Left ventricle myocardium inferior (tissue), 1 donor: ENCODE data around the gene FAAP20. TPM values are rescaled to one million over a fixed set of nuclear protein-coding genes. Genes with fewer than 3 reads are reported as not detected.

Source experiments
- DNase-seq: peaks from one replicate; pipeline ENCODE4 v3.0.0-alpha.2; 2020
- H3K27ac ChIP-seq: fragments of 200-600 bp; replicated peaks from 2 replicates; pipeline ENCODE4 v1.8.0; 2021
- H3K27me3 ChIP-seq: fragments of 200-600 bp; 2 replicates; pipeline ENCODE4 v1.8.0; 2021; ENCODE audit warnings: low read depth
- H3K36me3 ChIP-seq: fragments of 200-600 bp; 2 replicates; pipeline ENCODE4 v1.8.0; 2021
- H3K4me1 ChIP-seq: fragments of 200-600 bp; 2 replicates; pipeline ENCODE4 v1.8.0; 2021
- H3K4me3 ChIP-seq: fragments of 200-600 bp; 2 replicates; pipeline ENCODE4 v1.8.0; 2021; ENCODE audit warnings: mild to moderate bottlenecking, moderate library complexity
- H3K9me3 ChIP-seq: fragments of 200-600 bp; replicated peaks from 2 replicates; pipeline ENCODE4 v1.8.0; 2021
- intact Hi-C: fragments of 100-400 bp; cut with micrococcal nuclease; formaldehyde crosslinking; loops from one replicate; pipeline ENCODE4 v1.11.0; 2022
- total RNA-seq: library from RNA; stranded (reverse); fragmentation: NEBNext Ultra II Directional; extraction: Animal tissue kit (Norgen Biotek cat#: 25700); gene quantifications from one replicate; pipeline ENCODE4 v1.2.1, GENCODE V29; 2021
- TF ChIP-seq, protein P1 (sequence below): fragments of 200-600 bp; IDR thresholded peaks from 2 replicates; pipeline ENCODE4 v1.8.0; 2021; ENCODE audit warnings: antibody characterized with exemption, mild to moderate bottlenecking, borderline replicate concordance
- donor health status: DM: no; HTN: yes; CAD: no; lungs with severe emphysema.

The FAAP20 gene
- total RNA-seq, 1 donor from 2014 or later = 37.0 TPM

- no peaks in the 10 kb centered on the region for H3K27me3 ChIP-seq
- peaks cover 28% of the 10 kb centered on the region for H3K4me1 ChIP-seq
- peaks cover 9% of the 10 kb centered on the region for H3K36me3 ChIP-seq
- H3K27ac ChIP-seq = no peak overlapping the region
- no peaks in the 10 kb centered on the region for H3K9me3 ChIP-seq
- DNase-seq = no peak
- TF ChIP-seq, protein P1, sequence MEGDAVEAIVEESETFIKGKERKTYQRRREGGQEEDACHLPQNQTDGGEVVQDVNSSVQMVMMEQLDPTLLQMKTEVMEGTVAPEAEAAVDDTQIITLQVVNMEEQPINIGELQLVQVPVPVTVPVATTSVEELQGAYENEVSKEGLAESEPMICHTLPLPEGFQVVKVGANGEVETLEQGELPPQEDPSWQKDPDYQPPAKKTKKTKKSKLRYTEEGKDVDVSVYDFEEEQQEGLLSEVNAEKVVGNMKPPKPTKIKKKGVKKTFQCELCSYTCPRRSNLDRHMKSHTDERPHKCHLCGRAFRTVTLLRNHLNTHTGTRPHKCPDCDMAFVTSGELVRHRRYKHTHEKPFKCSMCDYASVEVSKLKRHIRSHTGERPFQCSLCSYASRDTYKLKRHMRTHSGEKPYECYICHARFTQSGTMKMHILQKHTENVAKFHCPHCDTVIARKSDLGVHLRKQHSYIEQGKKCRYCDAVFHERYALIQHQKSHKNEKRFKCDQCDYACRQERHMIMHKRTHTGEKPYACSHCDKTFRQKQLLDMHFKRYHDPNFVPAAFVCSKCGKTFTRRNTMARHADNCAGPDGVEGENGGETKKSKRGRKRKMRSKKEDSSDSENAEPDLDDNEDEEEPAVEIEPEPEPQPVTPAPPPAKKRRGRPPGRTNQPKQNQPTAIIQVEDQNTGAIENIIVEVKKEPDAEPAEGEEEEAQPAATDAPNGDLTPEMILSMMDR = no peak
- H3K4me3 ChIP-seq = no peak overlapping the region
- intact Hi-C loops = no loop called here
Measured at GRCh38 chr1:2186901-2187300, 7.7 kb downstream of the FAAP20 start.

DNA sequence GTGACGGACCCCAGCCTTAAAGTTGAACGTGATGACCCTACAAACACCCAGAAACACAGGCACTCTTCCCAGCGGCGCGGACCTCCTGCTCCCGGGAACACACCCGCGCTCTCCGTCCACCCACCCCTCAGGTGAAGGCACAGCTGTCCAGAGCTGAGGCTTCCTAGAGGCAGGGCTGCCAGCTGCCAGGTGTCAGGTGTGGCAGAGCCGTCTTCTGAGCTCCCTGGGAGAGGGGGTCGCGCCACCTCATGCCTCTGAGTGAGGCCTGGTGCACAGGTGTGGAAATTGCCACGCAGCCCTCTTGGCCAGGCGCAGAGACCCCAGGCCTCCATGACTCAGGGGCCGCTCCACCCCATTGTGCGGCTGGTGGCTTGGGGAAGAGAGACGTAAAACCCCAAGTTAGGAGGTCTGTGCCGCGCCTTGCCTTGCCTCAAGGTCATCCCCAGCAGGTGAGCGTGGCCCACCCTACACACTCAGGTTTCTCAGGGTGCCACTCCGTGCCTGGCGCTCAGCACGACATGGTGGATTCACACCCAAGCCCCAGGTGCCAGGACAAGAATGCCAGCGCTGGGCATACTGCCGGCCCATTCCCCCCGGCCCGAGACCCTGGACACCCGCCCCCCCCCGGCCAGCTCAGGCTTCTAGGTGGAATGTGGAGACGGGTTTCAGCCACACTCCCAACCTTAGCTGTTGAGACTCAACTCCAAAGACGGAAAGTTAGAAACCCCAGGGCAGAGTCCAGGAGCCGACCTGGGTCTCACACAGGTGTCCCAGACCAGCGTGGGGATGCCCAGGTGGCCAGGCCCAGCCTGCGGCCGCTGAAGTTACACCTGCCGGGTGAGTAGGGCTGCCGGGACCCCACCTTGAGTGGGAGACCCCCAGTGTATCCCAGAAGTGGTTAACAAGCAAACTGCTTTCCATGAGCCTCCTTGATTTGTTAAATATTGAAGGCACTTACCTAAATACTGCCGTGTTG lies 8.4 kb downstream of the FAAP20 start:
- intact Hi-C loops = no loop called here
- no peaks in the 10 kb centered on the region for H3K27me3 ChIP-seq
- no peak overlapping the region for H3K4me3 ChIP-seq
- no peak overlapping the region for H3K27ac ChIP-seq
- H3K4me1 ChIP-seq = peaks cover 20% of the 10 kb centered on the region
- no peak for DNase-seq
- H3K9me3 ChIP-seq = no peaks in the 10 kb centered on the region
- TF ChIP-seq, protein P1 = no peak
- H3K36me3 ChIP-seq = peaks cover 9% of the 10 kb centered on the region

DNA sequence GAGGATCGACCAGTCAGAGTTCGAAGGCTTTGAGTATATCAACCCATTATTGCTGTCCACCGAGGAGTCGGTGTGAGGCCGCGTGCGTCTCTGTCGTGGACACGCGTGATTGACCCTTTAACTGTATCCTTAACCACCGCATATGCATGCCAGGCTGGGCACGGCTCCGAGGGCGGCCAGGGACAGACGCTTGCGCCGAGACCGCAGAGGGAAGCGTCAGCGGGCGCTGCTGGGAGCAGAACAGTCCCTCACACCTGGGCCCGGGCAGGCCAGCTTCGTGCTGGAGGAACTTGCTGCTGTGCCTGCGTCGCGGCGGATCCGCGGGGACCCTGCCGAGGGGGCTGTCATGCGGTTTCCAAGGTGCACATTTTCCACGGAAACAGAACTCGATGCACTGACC lies 9.6 kb downstream of the FAAP20 start:
- TF ChIP-seq, protein P1 = no peak
- no peak overlapping the region for H3K4me3 ChIP-seq
- H3K9me3 ChIP-seq = no peaks in the 10 kb centered on the region
- H3K27me3 ChIP-seq = no peaks in the 10 kb centered on the region
- no peak for DNase-seq
- H3K4me1 ChIP-seq = peaks cover 8% of the 10 kb centered on the region
- H3K27ac ChIP-seq = no peak overlapping the region
- H3K36me3 ChIP-seq = peaks cover 13% of the 10 kb centered on the region
- intact Hi-C loops = no loop called here

DNA sequence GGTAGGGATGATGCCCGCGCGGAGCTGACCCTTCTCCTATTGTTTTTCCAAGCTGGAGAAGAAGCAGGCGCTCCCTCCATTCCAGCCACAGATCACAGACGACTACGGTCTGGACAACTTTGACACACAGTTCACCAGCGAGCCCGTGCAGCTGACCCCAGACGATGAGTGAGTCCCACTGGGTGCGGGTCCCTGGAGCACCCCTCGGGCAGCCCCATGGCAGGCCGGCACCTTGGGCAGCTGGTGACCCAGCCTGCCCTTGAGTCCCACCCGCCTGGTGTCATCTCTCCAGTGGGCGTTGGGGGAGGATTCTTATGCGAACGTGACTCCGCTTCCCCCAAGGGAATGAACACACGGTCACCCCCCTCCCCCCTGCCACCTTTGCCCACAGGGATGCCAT lies 10.0 kb downstream of the FAAP20 start:
- Histone ChIP-seq H3K4me1 (peaks cover 5% of the 10 kb centered on the region), H3K4me3 (no peak overlapping the region), H3K27me3 (no peaks in the 10 kb centered on the region), H3K9me3 (no peaks in the 10 kb centered on the region), H3K36me3 (peaks cover 13% of the 10 kb centered on the region), H3K27ac (no peak overlapping the region)
- intact Hi-C loops = no loop called here
- TF ChIP-seq, protein P1 = no peak
- no peak for DNase-seq

- Histone ChIP-seq H3K36me3 (peaks cover 13% of the 10 kb centered on the region), H3K27ac (no peak overlapping the region), H3K27me3 (no peaks in the 10 kb centered on the region), H3K4me3 (no peak overlapping the region), H3K9me3 (no peaks in the 10 kb centered on the region), H3K4me1 (peaks cover under 1% of the 10 kb centered on the region)
- DNase-seq = no peak
- TF ChIP-seq, protein P1 = no peak
- intact Hi-C loops = no loop called here
Measured at GRCh38 chr1:2183937-2184334, 10.6 kb downstream of the FAAP20 start.
